Astrocyte of the cerebellum (primary cell): ENCODE results near the gene CSNK1A1.
"Not testable (repeated sequence)": the region's sequence is repeated elsewhere in the genome, so short reads cannot be mapped to it uniquely, and the experiment has no call there.

Experiments used
- DNase-seq: peaks from one replicate; pipeline ENCODE4 v3.0.0-alpha.2; 2011; ENCODE audit warnings: low read depth
- H3K4me3 ChIP-seq: 2 replicates; pipeline ENCODE4 v1.5.1; 2011; ENCODE audit warnings: mild to moderate bottlenecking, low read depth, low read length, moderate library complexity
- in situ Hi-C: cut with HindIII; loops from 2 replicates; pipeline ENCODE4 v1.10.0; 2017; ENCODE audit warnings: low sequenced_read_pairs
- TF ChIP-seq, protein P1 (sequence below): IDR thresholded peaks from 2 replicates; pipeline ENCODE4 v1.5.1; 2012; ENCODE audit warnings: low read length, low read depth, moderate library complexity, mild to moderate bottlenecking; ENCODE audit errors: missing control alignments

CSNK1A1 gene

DNA sequence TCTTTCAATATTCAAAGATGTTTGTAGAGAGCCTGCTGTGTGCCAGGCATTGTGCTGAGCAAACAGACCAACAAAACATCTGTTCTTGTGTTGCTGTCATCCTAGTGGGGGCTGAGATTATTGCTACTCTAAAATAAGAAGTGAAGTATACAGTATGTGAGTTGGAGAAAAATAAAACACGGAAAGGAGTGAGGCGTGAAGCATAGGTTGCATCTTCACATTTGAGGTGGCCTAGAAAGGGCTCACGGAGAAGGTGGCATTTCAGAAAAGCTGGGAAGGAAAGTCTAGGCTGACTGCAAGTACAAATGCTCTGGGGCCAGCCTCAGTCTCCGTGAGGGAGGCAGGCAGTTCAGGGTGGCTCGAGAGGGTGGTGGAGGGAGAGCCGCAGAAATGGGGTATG lies 80.3 kb downstream of the CSNK1A1 start:
- TF ChIP-seq, protein P1, sequence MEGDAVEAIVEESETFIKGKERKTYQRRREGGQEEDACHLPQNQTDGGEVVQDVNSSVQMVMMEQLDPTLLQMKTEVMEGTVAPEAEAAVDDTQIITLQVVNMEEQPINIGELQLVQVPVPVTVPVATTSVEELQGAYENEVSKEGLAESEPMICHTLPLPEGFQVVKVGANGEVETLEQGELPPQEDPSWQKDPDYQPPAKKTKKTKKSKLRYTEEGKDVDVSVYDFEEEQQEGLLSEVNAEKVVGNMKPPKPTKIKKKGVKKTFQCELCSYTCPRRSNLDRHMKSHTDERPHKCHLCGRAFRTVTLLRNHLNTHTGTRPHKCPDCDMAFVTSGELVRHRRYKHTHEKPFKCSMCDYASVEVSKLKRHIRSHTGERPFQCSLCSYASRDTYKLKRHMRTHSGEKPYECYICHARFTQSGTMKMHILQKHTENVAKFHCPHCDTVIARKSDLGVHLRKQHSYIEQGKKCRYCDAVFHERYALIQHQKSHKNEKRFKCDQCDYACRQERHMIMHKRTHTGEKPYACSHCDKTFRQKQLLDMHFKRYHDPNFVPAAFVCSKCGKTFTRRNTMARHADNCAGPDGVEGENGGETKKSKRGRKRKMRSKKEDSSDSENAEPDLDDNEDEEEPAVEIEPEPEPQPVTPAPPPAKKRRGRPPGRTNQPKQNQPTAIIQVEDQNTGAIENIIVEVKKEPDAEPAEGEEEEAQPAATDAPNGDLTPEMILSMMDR: no peak
- no peak overlapping the region for H3K4me3 ChIP-seq
- in situ Hi-C loops: no loop called here
- DNase-seq: no peak

GRCh38 chr5:149466457-149466972 lies 84.7 kb downstream of the CSNK1A1 start:
- TF ChIP-seq, protein P1: no peak
- no peak overlapping the region for H3K4me3 ChIP-seq
- in situ Hi-C loops: no loop called here
- no peak for DNase-seq

DNA sequence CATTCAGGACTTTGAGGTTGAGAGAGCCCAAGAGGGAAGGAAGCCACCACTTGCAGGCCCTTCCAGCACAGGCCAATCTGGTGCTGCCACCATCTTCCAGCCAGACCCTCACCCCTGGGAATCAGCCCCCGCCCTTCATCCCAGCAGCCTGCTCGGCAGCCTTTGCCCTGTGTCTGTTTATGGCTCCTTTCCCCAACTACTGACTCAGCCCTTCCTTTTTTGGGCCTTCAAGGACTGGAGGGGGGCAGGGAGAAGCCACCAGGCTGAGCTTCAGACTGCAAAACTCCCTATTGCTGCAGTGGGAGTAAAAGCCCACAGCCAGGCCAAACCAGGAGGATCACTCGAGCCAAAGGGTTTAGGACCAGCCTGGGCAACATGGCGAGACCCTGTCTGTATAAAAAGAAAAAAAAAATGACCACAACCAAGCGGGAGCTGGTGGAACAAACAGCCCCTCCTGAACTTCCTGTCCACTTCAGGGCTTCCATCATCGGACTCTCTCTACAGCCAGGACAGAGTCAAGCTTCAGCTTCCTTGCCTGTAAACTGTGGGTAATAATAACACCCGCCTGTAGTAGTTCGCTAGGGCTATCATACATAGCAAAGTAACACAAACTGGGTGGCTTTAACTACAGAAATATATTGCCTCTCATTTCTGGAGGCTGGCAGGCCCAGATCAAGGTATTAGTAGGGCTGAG lies 86.3 kb downstream of the CSNK1A1 start:
- DNase-seq: no peak
- no peak overlapping the region for H3K4me3 ChIP-seq
- in situ Hi-C loops: no loop called here
- TF ChIP-seq, protein P1: no peak

- H3K4me3 ChIP-seq, in situ Hi-C loops, DNase-seq: not testable (repeated sequence)
Measured at GRCh38 chr5:149461907-149462306, 89.3 kb downstream of the CSNK1A1 start.

GRCh38 chr5:149459891-149460290 lies 91.3 kb downstream of the CSNK1A1 start:
- TF ChIP-seq, protein P1: no peak
- in situ Hi-C loops: no loop called here
- no peak for DNase-seq
- no peak overlapping the region for H3K4me3 ChIP-seq

- DNase-seq: no peak
- no peak overlapping the region for H3K4me3 ChIP-seq
- in situ Hi-C loops: no loop called here
- TF ChIP-seq, protein P1: no peak
Measured at GRCh38 chr5:149457393-149457763, 93.9 kb downstream of the CSNK1A1 start.

GRCh38 chr5:149456597-149457392 lies 94.4 kb downstream of the CSNK1A1 start:
- in situ Hi-C loops: no loop called here
- H3K4me3 ChIP-seq: no peak overlapping the region
- TF ChIP-seq, protein P1: no peak
- no peak for DNase-seq
